ENCODE measurements around the gene HSPB2. TPM values are rescaled to one million over a fixed set of nuclear protein-coding genes. Genes with fewer than 3 reads are reported as not detected.
"Not testable (repeated sequence)": the region's sequence is repeated elsewhere in the genome, so short reads cannot be mapped to it uniquely, and the experiment has no call there.

HSPB2 gene, protein sequence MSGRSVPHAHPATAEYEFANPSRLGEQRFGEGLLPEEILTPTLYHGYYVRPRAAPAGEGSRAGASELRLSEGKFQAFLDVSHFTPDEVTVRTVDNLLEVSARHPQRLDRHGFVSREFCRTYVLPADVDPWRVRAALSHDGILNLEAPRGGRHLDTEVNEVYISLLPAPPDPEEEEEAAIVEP
- total RNA-seq (2014; rRNA removed; shearing (Covaris generic)): not detected in 2 replicates

DNA sequence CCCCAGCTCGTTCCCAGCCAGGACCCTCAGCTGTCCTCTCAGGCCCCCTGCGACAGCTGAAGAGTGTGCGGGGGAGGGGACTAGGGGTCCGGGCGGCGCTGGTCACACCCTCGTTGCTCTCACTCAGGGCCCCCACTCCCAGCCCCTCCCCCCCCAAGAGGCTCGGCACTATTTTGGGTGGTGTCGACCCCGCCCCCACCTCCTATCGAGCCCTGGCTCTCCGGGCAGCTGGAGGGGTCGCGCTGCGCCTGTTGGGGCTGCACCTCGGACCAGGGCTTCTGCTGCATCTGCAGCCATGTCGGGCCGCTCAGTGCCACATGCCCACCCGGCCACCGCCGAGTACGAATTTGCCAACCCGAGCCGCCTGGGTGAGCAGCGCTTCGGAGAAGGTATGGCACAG lies at the start of gene HSPB2:
TSS of gene HSPB2 (plus strand) at position 200 of the 400 bp plus-strand sequence. CDS start at position 296, 96 bp downstream.
- no peak for DNase-seq (ENCODE audit: low spot score)

DNA sequence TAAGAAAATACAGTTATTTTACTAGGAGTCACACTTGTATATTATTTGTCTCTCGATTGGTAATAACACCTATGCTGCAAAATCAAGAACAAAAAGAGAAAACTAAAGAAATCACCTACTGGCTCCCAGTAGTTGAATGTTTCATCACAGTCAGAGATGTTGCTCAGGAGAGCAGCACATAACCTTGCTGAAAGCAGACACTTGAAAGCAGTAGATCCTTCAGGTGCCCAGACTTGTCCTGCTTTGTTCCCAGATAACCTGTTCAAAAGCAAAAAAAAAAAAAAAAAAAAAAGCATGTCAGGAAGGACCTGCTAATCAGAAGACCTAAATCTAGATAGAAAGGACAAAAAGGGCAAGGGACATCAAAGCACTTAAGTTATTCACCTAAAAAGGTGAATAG lies 42.4 kb upstream of the HSPB2 start:
- DNase-seq (ENCODE audit: low spot score): no peak

DNA sequence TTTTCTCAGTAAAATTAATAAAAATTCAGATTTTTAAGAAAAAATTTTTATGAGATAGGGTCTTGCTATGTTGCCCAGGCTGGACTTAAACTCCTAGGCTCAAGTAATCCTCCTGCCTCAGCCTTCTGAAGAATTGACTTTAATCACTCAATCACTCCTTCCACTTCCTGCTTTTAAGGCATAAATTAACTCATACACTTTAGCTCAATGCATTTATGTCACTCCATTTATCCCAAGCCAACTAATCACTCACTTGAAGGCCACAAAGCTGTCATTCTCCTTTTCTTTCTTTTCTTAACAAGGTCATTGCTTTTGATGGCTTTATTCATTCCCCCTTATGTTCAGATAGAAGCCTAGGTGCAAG lies 42.0 kb upstream of the HSPB2 start:
- DNase-seq (ENCODE audit: low spot score): no peak

DNA sequence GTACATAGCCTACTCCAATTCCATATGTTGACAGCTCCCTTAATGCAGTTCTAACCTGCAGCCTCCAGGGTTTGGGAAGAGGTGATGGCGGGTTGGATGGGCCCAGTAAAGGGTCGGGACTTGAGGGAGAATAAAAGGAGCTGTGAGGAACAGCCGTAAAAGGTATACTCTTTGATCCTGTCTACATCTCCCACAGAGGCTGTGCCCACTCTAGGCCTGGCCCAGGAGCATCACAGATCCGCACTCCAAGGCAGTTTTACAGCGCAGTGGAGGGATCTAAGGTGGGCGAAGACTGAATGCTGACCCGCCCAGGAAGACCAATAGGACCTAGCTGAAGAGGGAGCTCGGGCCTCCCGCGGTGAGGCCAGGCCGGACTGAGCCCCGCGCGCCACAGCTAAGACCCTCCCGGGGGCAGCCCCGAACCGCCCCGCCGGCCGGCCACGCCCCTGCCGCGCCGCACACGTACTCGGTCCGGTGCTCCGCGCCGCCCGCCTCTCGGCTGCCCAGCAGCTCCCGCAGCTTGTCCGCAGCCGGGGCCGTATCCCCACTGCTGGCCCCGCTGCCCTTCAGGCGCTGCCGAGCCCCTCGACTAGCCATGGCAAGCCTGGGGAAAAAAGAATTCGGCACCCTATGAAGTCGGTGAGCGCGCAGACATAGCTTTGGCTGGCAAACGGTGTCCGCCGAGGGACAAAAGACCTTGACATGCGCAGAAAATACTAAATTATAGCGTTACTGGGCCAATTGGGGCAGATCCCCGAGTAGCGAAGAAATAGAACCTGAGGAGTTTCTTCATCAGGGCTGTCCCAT lies 41.4 kb upstream of the HSPB2 start, which contains the start of gene ALG9:
TSS of gene ALG9 (minus strand) at position 696 of the 807 bp plus-strand sequence. CDS start at position 597, 99 bp downstream.
- DNase-seq (ENCODE audit: low spot score): peak; percentile 31

DNA sequence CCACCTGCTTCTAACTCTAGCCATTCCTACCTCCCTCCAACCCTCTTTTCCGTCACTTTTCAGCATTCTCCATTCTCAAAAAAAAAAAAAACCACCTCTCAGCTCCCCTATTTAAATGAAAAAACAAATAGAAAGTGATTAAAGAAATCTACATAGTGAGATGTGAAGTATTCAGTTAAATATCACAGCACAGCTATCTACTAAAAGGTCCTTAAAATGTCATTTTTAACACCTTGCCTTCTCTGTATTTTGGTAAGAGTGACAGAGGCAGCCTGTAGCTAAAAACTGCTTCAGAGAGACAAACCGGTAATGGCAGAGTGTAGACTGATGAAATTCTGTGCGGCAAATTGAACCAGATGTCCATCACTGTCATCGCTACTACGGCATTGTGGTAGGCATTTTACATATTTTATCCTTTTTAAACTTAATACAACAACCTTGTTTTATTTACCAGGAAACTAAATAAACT lies 40.8 kb upstream of the HSPB2 start:
- no peak for DNase-seq (ENCODE audit: low spot score)

DNA sequence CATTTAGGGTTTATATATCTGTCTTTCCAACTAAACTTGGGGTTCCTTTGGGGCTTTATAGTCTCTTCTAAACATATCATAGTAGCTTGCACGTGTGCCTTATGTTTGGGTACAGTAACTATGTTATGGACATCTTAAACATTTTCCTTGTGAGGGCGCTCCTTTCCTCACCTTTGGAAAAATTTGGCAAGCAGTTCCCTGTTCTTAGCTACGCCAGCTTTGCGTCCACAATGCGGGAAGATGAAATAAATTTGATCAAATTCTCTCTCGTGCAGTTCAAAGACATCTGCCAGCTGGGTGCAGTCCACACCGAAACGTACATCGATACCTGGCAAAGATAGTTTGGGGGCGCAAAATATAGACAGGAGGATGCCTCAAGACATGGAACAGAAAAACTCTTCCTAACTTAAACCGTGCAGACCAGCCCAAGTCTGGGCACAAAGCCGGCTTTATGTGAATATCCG lies 34.1 kb upstream of the HSPB2 start:
- DNase-seq (ENCODE audit: low spot score): peak; percentile 18

DNA sequence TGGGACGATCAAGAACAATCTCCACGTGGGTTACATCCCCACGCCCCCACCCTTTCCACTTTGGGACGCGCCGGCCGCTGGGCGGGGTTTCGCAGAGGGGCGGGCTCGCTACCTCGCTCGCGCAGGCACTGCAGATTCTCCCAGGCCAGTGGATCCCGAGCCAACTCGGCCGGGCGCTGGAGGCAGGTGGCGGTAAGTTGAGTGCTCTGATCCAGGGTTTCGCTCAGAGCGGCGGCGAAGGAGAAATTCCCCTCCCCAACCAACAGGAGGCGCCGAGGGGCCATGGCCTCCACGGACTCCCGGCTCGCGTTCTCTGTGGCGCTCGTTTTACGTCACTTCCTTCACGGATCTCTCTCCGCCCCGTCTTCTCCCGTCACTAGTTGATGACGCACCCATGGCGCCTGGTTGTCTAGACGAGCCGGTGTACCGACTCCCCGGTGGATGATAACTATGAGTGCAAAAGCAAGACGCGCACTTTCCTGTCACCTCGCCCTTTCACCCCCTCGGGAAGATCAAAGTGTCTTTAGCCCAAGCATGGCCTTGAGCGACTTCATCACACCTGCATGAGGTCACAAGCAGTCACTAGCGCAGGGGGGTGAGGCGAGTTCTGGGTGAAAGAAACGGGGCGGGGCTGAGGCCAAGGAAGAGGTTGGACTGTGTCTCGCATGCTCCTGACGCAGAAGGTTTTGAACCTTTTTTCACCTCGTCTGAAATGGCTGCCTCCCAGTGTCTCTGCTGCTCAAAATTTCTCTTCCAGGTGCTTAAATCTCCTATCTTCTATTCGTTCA lies 33.5 kb upstream of the HSPB2 start, which contains the start of the genes CFAP68 and FDXACB1:
TSS of gene CFAP68 (plus strand) at position 693 of the 788 bp plus-strand sequence. CDS start at position 713, 20 bp downstream.
TSS of gene FDXACB1 (minus strand) at position 317 of the 788 bp plus-strand sequence. CDS start at position 284, 33 bp downstream.
- DNase-seq (ENCODE audit: low spot score): peak; percentile 88

DNA sequence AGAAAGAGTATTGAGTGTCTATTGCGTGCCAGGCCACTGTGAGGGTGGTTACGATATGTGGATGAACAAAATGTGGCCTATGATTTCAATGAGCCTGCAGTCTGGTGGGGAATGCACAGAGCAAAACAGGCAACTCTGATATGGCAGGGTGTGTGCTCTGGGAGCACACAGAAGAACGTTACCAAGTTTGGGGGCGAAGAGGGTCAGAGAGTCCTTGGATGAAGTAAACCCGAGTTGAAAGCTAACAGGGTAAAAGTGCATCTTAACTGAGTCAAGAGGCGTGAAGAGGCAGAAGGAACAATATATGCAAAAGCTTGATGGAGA lies 32.9 kb upstream of the HSPB2 start:
- no peak for DNase-seq (ENCODE audit: low spot score)

DNA sequence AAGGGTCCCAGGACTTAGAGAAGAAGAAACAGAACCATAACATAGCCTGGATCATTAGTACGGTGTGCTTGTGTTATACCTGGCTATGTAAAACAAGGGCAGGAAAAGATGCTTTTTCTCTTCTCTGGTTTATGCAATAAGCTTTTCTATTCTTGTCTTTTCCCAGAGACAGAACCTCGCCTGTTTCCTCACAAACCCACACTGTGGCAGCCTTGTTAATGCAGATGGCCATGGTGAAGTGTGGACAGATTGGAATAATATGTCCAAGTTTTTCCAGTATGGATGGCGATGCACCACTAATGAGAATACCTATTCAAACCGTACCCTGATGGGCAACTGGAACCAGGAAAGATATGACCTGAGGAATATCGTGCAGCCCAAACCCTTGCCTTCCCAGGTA lies 30.3 kb upstream of the HSPB2 start:
- no peak for DNase-seq (ENCODE audit: low spot score)

DNA sequence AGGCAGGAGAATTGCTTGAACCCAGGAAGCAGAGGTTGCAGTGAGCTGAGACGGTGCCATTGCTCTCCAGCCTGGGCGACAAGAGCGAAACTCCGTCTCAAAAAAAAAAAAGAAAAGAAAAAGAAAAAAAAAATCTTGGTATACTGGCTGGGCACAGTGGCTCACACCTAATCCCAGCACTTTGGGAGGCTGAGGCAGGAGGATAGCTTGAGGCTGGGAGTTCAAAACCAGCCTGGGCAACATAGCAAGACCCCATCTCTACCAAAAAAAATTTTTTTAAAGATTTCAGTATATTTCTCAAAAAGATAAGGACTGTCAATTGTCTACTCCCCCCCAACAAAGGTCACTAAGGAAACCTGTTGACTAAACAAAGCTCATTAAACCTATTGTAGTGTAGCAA lies 27.5 kb upstream of the HSPB2 start:
- not testable (repeated sequence) for DNase-seq (ENCODE audit: low spot score)

DNA sequence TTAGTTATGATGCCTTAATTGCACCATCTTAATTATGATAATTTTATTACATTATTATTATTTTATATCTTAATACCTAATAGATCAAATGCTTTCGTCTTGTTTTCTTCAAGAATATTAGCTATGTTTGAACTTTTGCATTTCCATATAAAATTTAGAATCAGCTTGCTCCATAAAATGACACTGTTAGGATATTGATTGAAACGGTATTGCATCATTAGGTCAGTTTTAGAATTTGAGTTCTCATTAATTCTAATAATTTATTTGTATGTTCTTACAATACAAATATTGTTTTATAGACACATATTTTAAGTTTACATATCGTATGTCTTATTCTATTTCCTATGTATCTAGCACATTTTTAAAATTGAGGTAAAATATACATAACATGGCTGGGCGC lies 26.5 kb upstream of the HSPB2 start:
- DNase-seq (ENCODE audit: low spot score): no peak

DNA sequence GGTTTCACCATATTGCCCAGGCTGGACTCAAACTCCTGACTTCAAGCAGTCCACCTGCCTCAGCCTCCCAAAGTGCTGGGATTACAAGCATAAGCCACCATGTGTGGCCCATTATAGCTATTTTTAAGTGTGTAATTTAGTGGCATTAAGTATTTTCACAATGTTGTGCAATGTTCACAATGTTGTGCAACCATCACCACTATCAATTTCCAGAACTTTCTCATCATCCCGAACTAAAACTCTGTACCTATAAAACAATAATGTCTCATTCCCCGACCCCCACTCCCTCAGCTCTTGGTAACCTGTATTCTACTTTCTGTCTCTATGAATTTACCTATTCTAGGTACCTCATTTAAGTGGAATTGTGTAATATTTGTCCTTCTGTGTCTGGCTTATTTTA lies 25.7 kb upstream of the HSPB2 start:
- no peak for DNase-seq (ENCODE audit: low spot score)

DNA sequence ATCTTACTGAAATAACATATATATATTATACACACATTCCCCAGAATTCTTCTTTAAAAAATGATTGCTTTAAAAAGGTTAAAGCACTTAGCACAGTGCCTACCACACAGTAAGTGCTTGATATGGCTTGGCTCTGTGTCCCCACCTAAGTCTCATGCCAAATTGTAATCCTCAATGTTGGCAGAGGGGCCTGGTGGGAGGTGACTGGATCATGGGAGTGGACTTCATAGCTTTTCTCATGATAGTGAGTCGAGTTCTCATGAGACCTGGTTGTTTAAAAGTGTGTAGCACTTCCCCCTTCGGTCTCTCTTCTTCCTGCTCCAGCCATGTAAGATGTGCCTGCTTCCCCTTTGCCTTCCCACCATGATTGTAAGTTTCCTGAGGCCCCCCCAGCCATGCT lies 7.1 kb upstream of the HSPB2 start:
- no peak for DNase-seq (ENCODE audit: low spot score)

DNA sequence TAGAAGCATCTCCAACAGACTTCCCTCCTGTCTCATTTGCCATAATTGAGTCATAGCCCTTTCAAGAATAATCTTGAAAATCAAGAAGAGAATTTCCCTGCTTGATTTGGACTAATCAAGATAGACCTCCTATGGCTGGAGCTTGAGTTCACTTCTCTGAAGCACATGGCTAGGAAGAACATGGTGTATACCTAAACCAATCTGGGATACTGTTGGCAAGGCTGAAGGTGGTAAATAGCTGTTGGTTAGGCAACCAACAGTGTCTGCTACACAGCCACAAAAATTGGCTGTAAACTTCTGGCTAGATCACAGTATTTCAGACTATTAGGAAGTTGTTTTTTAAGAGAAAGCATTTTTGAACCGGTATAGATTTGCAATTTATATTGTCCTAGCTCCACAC lies 5.9 kb upstream of the HSPB2 start:
- DNase-seq (ENCODE audit: low spot score): no peak

DNA sequence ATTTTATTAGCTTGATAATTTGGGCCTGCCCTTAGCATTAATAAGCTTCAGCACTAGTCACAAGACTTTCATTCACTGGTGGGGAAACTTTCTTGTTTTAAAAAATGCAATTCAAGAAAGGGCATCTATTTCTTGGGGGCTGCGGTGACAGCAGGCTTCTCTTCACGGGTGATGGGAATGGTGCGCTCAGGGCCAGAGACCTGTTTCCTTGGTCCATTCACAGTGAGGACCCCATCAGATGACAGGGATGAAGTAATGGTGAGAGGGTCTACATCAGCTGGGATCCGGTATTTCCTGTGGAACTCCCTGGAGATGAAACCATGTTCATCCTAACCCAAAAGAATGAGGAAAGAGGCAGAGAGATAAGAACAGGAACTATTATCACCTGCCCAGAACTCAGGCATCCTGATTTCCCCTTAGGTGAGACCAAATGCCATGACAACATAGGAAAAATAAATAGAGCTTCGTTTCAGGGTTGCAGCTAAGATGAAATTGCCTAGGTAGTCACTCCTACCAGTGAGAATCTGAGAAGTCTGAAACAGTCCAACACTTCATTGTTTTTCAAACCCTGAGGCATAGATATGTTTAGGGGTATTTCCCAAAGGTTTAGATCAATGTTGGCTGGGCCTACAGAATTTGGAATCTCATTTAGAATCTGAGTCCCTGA lies 3.8 kb upstream of the HSPB2 start:
- no peak for DNase-seq (ENCODE audit: low spot score)

DNA sequence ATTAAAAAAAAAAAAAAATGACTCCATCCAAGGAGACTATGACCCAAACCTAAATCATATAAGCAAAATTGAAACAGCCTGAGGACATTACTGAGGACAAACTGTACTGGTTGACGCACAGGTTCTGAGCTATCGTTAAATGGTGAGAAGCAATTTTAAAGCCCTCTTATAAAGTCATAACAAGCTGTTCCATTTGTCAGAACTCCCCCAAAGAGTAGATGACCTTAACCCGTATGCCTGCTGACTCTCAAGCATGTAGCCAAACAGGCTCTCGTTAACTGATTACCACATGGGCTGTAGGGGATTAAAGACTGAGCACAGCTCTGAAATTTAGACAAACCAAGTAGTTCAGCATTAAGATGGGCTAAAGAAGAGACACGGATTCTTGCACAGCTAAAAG lies 3.2 kb upstream of the HSPB2 start:
- no peak for DNase-seq (ENCODE audit: low spot score)

DNA sequence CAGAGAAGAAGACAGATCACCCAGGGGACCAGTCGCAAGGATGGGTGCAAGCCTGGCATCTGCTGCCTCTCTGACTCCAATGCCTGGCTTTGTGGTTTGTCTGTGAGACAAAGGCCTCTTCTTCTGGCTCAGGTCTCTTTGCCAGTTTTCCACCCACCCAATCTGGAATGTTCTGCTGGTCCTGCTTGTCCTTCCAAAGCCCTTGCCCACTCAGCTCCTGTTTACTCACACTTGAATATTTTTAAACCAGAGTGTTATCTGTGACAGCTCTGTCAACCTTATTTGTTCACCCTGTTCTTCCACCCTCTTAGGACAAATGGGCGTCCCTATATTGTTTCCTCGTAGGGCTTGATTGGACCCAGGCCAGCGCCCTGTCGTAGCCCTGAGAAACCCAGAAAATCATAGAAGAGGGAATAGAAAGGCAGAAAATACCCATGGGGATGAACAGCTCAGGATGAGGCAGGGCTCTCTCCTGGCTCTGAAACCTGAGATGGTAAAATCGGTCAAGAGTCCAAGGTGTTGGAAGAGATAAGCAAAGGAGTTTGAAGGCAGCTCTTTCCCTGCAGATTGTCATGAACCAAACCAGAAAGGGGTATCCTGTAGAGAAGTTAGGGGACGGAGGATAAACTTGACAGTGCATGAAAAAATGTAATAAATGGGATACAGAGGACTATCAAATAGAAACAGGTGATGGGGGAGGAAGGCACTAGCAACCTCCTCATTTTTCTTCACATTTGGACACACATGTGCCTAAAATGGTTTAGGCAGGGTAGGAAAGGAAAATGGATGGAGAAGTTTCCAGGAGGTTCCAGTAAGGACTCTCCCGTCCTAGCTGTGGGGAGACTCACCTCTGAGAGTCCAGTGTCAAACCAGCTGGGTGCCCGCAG lies 1.6 kb upstream of the HSPB2 start:
- no peak for DNase-seq (ENCODE audit: low spot score)

DNA sequence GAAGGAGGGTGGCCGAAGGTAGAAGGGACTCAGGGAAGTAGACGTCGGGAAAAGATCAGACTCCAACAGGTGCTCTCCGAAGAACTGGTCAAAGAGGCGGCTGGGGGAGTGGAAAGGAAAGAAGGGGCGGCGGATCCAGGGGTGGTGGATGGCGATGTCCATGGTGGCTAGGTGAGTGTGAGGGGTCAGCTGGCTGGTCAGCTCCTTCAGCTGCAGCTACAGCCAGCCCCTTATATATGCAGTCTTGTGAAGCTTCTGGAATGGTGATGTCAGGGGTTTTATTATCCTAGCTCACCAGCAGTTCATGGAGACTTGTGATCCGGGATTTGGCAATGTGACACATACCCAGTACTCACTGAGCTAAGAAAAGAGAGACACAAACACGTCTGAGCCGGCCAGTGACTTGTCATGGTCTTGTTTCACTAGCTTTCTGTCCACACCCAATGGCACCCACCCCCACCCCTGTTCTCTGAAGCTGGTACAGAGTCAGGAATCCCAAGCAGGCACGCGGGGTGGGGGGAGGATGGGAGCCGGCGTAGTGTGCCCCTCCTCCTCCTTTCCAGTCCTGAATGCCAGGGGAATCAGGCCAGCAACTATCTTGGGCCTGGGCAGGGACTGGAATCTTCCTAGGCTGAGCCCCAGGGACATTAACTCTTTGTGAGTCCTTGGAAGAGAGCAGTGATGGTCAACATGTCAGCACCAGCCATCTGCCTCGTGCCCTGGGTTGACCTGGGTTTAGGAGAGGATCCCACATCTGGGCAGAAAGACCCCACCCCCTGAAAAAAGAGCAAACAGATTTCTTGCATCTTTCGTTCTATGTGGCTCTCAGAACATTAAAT lies 752 bp upstream of the HSPB2 start, which contains the start of gene CRYAB:
TSS of gene CRYAB (minus strand) at position 208 of the 839 bp plus-strand sequence. CDS start at position 162, 46 bp downstream.
- peak; percentile 37 for DNase-seq (ENCODE audit: low spot score)

DNA sequence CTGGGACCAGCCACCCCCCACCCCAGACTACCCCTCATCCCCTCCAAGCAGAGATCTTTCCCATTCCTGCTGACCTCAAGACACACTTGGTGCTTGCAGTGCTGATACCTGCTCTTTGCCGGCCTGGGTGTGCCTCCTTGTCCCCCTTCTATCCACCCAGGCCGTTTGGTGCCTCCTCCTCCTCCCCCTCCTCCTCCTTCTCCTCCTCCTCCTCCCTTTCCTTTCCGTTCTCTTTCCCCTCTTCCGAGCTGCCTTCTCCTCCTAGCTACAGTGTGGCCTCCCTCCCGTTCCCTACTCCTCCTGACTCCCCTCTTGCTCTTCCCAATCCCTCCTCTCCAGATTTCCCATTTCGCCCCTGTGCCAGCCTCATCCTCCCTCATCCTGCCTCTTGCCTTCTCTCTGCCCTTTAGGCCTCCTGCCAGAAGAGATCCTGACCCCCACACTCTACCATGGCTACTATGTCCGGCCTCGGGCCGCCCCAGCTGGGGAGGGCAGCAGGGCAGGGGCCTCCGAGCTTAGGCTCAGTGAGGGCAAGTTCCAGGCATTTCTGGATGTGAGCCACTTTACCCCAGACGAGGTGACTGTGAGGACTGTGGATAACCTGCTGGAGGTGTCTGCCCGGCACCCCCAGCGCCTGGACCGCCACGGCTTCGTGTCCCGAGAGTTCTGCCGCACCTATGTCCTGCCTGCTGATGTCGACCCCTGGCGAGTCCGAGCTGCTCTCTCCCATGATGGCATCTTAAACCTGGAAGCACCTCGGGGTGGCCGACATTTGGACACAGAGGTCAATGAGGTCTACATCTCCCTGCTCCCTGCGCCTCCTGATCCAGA lies 712 bp downstream of the HSPB2 start:
- no peak for DNase-seq (ENCODE audit: low spot score)
